Activated naive CD4-positive, alpha-beta T cell treated with anti-CD3 and anti-CD28 coated beads, Interleukin-2, amount 10 ng/mL, durations not matched to agents 7 days and 5 days (primary cell): ENCODE measurements around the gene PLCB2.

Source experiments
- CTCF ChIA-PET: fragments of 350-600 bp; sonication (Branson Sonifier 250); formaldehyde crosslinking; loops from one replicate; lab custom pipeline; 2021; ENCODE audit warnings: antibody characterized with exemption; lab: Charles Lee
- DNase-seq: peaks from one replicate; pipeline ENCODE4 v3.0.0-alpha.2; 2020
- H3K27ac Mint-ChIP-seq: one replicate; pipeline ENCODE4 v1.8.0; 2021; ENCODE audit warnings: mild to moderate bottlenecking, moderate library complexity, mixed read lengths
- H3K27me3 Mint-ChIP-seq: one replicate; pipeline ENCODE4 v1.8.0; 2021; ENCODE audit warnings: mild to moderate bottlenecking, mixed read lengths
- H3K36me3 Mint-ChIP-seq: one replicate; pipeline ENCODE4 v1.8.0; 2021; ENCODE audit warnings: mixed read lengths
- H3K4me1 Mint-ChIP-seq: one replicate; pipeline ENCODE4 v1.8.0; 2021; ENCODE audit warnings: mixed read lengths
- H3K4me3 Mint-ChIP-seq: one replicate; pipeline ENCODE4 v1.8.0; 2021; ENCODE audit warnings: mild to moderate bottlenecking, moderate library complexity, mixed read lengths
- H3K9me3 Mint-ChIP-seq: one replicate; pipeline ENCODE4 v1.8.0; 2021; ENCODE audit warnings: mixed read lengths

PLCB2 gene

GRCh38 chr15:40313531-40314398, 6.0 kb upstream of the PLCB2 start:
- peaks cover 14% of the 10 kb centered on the region for H3K4me1 Mint-ChIP-seq
- H3K36me3 Mint-ChIP-seq, result no peaks in the 10 kb centered on the region
- no peak for DNase-seq
- CTCF ChIA-PET, result interaction anchor here (0.9 to 21.9 kb wide), 7 partner anchors 8 to 111 kb away, joined by 3 to 425 read pairs (median 6); partner anchors contain the start of gene CCDC9B
- no peak overlapping the region for H3K4me3 Mint-ChIP-seq
- peaks cover 75% of the 10 kb centered on the region for H3K27me3 Mint-ChIP-seq
- H3K9me3 Mint-ChIP-seq, result no peaks in the 10 kb centered on the region
- H3K27ac Mint-ChIP-seq, result no peak overlapping the region

DNA sequence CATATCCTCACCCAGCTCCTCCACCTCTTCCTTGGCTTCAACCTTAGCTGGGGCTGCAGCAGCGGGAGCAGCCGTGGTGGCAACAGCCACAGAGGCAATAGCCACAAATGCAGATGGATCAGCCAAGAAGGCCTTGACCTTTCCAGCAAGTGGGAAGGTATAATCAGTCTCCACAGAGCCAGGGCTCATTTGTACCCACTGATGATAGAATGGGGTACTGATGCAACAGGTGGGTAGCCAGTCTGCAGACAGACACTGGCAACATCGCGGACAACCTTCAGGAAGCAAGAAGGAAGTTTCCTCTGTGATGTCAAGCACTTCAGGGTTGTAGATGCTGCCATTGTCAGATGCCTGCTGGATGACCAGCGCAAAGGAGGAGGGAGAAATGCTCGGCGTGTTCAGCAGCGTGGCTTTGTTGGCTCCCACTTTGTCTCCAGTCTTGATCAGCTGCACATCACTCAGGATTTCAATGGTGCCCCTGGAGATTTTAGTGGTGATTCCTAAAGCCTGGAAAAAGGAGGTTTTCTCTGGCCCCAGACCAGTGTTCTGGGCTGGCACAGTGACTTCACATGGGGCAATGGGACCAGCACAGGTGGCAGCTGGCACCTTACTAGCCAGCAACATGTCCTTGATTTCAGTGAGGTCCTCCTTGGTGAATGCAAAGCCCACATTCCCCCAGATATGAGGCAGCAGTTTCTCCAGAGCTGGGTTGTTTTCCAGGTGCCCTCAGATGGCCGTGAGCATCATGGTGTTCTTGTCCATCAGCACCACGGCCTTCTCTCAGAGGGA, 4.8 kb upstream of the PLCB2 start:
- H3K27me3 Mint-ChIP-seq, result peaks cover 70% of the 10 kb centered on the region
- no peak for DNase-seq
- no peaks in the 10 kb centered on the region for H3K36me3 Mint-ChIP-seq
- H3K4me1 Mint-ChIP-seq, result peaks cover 19% of the 10 kb centered on the region
- CTCF ChIA-PET, result interaction anchor here (0.9 to 21.9 kb wide), 8 partner anchors 8 to 534 kb away, joined by 4 to 425 read pairs (median 40); partner anchors contain the start of genes CCDC9B and INAFM2
- H3K27ac Mint-ChIP-seq, result no peak overlapping the region
- no peak overlapping the region for H3K4me3 Mint-ChIP-seq
- no peaks in the 10 kb centered on the region for H3K9me3 Mint-ChIP-seq

- Mint-ChIP-seq H3K27ac (no peak overlapping the region), H3K9me3 (no peaks in the 10 kb centered on the region), H3K27me3 (peaks cover 55% of the 10 kb centered on the region), H3K4me1 (peaks cover 28% of the 10 kb centered on the region), H3K36me3 (peaks cover 3% of the 10 kb centered on the region), H3K4me3 (no peak overlapping the region)
- CTCF ChIA-PET, result interaction anchor here (0.9 to 21.9 kb wide), 9 partner anchors 10 to 524 kb away, joined by 3 to 425 read pairs (median 21); partner anchors contain the start of genes ANKRD63, CCDC9B and INAFM2
- DNase-seq, result no peak
Measured at GRCh38 chr15:40310993-40311392, 3.3 kb upstream of the PLCB2 start.

- Mint-ChIP-seq H3K9me3 (no peaks in the 10 kb centered on the region), H3K4me1 (peaks cover 32% of the 10 kb centered on the region), H3K36me3 (peaks cover 3% of the 10 kb centered on the region), H3K27me3 (peaks cover 50% of the 10 kb centered on the region), H3K4me3 (peak overlapping the region; percentile 94), H3K27ac (peak overlapping the region; percentile 86)
- CTCF ChIA-PET, result interaction anchor here (0.6 to 21.9 kb wide), 20 partner anchors 10 to 523 kb away, joined by 3 to 425 read pairs (median 6); partner anchors contain the start of genes ANKRD63, CCDC9B and INAFM2
- DNase-seq, result peak; percentile 81
Measured at GRCh38 chr15:40310001-40310959, 2.5 kb upstream of the PLCB2 start.

GRCh38 chr15:40309344-40309862, 1.7 kb upstream of the PLCB2 start:
- Mint-ChIP-seq H3K4me1 (peaks cover 37% of the 10 kb centered on the region), H3K36me3 (peaks cover 7% of the 10 kb centered on the region), H3K4me3 (peak overlapping the region; percentile 94), H3K27ac (peak overlapping the region; percentile 98), H3K27me3 (peaks cover 41% of the 10 kb centered on the region), H3K9me3 (no peaks in the 10 kb centered on the region)
- CTCF ChIA-PET, result interaction anchor here (0.7 to 21.9 kb wide), 17 partner anchors 11 to 394 kb away, joined by 3 to 425 read pairs (median 6); partner anchors contain the start of genes ANKRD63, CCDC9B and INAFM2
- DNase-seq, result no peak

DNA sequence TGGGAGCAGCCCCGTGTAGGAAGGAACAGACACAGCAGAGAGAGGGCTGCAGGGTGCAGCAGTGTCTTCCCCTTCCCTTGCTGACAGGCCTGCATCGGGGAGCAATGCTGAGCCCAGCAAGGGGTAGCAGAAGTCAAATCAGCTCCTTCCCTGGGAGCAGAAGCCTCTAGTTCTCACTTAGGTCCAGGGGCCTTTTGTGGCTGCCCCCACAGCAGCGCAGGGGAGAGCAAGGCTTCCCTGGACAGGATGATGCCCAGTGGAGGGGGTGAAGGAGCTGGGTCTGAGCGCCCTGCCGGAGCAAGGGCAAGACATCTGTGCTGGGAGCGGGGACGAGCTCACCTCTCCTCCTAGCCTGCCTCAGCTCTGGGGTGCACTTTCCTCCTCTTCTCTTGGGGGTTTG, 827 bp downstream of the PLCB2 start:
- Mint-ChIP-seq H3K4me1 (peaks cover 40% of the 10 kb centered on the region), H3K27ac (peak overlapping the region; percentile 98), H3K9me3 (no peaks in the 10 kb centered on the region), H3K4me3 (peak overlapping the region; percentile 94), H3K27me3 (peaks cover 16% of the 10 kb centered on the region), H3K36me3 (peaks cover 25% of the 10 kb centered on the region)
- CTCF ChIA-PET, result interaction anchor here (0.7 to 21.9 kb wide), 11 partner anchors 9 to 200 kb away, joined by 3 to 425 read pairs (median 20); partner anchors contain the start of genes ANKRD63, CCDC9B and INAFM2
- peak; percentile 37 for DNase-seq

DNA sequence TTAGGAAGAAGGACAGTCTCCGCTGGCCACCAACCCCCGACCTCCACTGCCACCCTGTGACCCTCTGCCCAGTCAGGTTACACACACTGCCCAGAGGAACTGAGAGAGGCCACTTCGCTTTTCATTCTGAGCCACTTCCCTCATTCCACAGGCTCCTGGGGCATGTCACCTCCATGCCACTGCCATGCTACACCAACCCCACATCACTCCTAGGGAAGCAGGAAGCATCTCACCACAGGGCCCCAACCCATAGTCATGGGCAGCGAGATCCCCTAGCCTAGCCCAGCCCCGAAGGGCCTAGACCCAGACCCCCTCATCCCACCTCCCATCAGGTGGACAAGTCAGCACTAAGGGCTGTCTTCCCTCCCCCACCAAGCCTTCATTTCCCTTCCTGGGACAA, 1.4 kb downstream of the PLCB2 start:
- no peak for DNase-seq
- Mint-ChIP-seq H3K9me3 (no peaks in the 10 kb centered on the region), H3K4me1 (peaks cover 40% of the 10 kb centered on the region), H3K4me3 (peak overlapping the region; percentile 94), H3K36me3 (peaks cover 31% of the 10 kb centered on the region), H3K27ac (peak overlapping the region; percentile 98), H3K27me3 (peaks cover 11% of the 10 kb centered on the region)
- CTCF ChIA-PET, result interaction anchor here (0.7 to 21.9 kb wide), 7 partner anchors 10 to 199 kb away, joined by 3 to 425 read pairs (median 69); partner anchors contain the start of genes CCDC9B and INAFM2

DNA sequence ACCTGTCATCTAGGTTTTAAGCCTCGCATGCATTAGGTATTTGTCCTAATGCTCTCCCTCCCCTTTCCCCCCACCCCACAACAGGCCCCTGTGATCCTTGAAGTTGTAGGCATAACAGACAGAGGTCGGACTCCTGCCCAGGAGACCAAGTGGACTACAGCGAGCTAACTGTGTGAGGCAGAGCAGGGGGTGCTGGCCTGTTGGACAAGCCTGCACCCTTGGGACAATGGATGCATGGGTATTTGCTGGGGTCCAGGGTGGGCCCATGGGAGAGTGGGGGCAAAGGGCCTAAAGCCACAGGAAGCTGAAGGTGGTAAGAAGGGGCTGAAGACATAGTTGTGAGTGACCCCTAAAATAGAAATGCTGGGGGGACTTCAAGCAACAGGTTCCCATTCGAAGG, 2.5 kb downstream of the PLCB2 start:
- DNase-seq, result no peak
- peaks cover 3% of the 10 kb centered on the region for H3K9me3 Mint-ChIP-seq
- CTCF ChIA-PET, result interaction anchor here (0.7 to 21.9 kb wide), 4 partner anchors 22 to 223 kb away, joined by 3 to 425 read pairs (median 202); partner anchors contain the start of genes ANKRD63 and CCDC9B
- peaks cover 40% of the 10 kb centered on the region for H3K36me3 Mint-ChIP-seq
- no peak overlapping the region for H3K27ac Mint-ChIP-seq
- peaks cover 40% of the 10 kb centered on the region for H3K4me1 Mint-ChIP-seq
- H3K27me3 Mint-ChIP-seq, result peaks cover 5% of the 10 kb centered on the region
- no peak overlapping the region for H3K4me3 Mint-ChIP-seq

- H3K4me1 Mint-ChIP-seq, result peaks cover 25% of the 10 kb centered on the region
- CTCF ChIA-PET, result interaction anchor here (18.2 to 21.9 kb wide), 2 partner anchors 28 to 35 kb away, joined by 401 to 425 read pairs; partner anchors contain the start of gene CCDC9B
- no peak for DNase-seq
- no peak overlapping the region for H3K4me3 Mint-ChIP-seq
- peaks cover 53% of the 10 kb centered on the region for H3K36me3 Mint-ChIP-seq
- H3K27ac Mint-ChIP-seq, result no peak overlapping the region
- no peaks in the 10 kb centered on the region for H3K27me3 Mint-ChIP-seq
- peaks cover 10% of the 10 kb centered on the region for H3K9me3 Mint-ChIP-seq
Measured at GRCh38 chr15:40303576-40303975, 4.2 kb downstream of the PLCB2 start.

DNA sequence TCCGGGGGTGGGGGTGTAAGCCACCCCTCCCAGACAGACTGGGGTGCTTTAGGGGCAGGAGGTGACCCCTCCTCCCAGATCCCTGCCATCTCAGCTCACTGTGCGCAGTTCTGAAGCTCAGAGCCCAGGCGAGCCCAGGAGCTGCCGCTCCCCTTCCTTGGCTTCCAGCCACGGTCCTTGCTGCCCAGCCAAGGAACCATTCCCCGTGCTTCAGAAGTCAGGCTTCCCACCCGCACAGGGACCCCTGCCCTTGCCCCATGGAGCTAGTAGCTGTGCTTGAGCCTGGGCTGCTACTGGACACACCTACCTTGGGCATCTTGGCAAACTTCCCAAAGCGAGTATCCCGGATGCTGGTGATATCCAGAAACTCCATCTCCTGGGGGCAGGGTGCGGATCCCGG, 4.8 kb downstream of the PLCB2 start:
- H3K9me3 Mint-ChIP-seq, result peaks cover 10% of the 10 kb centered on the region
- CTCF ChIA-PET, result interaction anchor here (18.2 to 21.9 kb wide), 2 partner anchors 27 to 35 kb away, joined by 401 to 425 read pairs; partner anchors contain the start of gene CCDC9B
- peaks cover 53% of the 10 kb centered on the region for H3K36me3 Mint-ChIP-seq
- no peak overlapping the region for H3K4me3 Mint-ChIP-seq
- no peak overlapping the region for H3K27ac Mint-ChIP-seq
- peaks cover 21% of the 10 kb centered on the region for H3K4me1 Mint-ChIP-seq
- no peak for DNase-seq
- H3K27me3 Mint-ChIP-seq, result no peaks in the 10 kb centered on the region

- H3K36me3 Mint-ChIP-seq, result peaks cover 56% of the 10 kb centered on the region
- DNase-seq, result no peak
- peaks cover 10% of the 10 kb centered on the region for H3K9me3 Mint-ChIP-seq
- H3K4me1 Mint-ChIP-seq, result peaks cover 21% of the 10 kb centered on the region
- H3K4me3 Mint-ChIP-seq, result no peak overlapping the region
- H3K27ac Mint-ChIP-seq, result no peak overlapping the region
- CTCF ChIA-PET, result interaction anchor here (0.5 to 21.9 kb wide), 3 partner anchors 27 to 82 kb away, joined by 3 to 425 read pairs (median 401); partner anchors contain the start of gene CCDC9B
- no peaks in the 10 kb centered on the region for H3K27me3 Mint-ChIP-seq
Measured at GRCh38 chr15:40302288-40302886, 5.3 kb downstream of the PLCB2 start.
